Measurements from ENCODE around the gene AIMP2.
"Not testable (repeated sequence)": the region's sequence is repeated elsewhere in the genome, so short reads cannot be mapped to it uniquely, and the experiment has no call there.

Gene AIMP2

GRCh38 chr7:6031567-6031966 lies 22.5 kb downstream of the AIMP2 start:
- TF ChIP-seq CTCF (IDR thresholded peaks at IDR 0.05; ENCODE audit: control insufficient read depth, extremely low read depth, insufficient read depth): no peak
- no peak for DNase-seq (ENCODE audit: low read depth)
- H3K4me3 ChIP-seq (ENCODE audit: low read depth, low read length): no peak overlapping the region

DNA sequence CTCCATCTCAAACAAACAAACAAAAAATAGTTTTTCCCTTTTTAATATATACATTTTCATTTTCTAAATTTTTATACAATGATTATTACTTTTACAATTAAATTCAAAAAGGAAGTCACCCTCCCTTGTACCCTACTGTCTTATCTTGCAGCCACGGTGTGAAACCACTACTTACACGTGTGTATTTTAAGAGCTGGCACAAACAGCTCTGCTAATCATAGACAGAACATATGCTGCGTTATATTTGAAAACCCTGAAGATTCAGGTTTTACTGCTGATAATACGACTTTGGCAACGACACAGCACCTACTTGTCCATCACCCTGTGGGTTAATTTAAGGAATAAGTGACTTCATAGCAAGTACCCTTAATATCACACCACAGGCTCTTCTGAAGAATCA lies 23.1 kb downstream of the AIMP2 start:
- no peak for DNase-seq (ENCODE audit: low read depth)
- no peak overlapping the region for H3K4me3 ChIP-seq (ENCODE audit: low read depth, low read length)
- no peak for TF ChIP-seq CTCF (IDR thresholded peaks at IDR 0.05; ENCODE audit: control insufficient read depth, extremely low read depth, insufficient read depth)

DNA sequence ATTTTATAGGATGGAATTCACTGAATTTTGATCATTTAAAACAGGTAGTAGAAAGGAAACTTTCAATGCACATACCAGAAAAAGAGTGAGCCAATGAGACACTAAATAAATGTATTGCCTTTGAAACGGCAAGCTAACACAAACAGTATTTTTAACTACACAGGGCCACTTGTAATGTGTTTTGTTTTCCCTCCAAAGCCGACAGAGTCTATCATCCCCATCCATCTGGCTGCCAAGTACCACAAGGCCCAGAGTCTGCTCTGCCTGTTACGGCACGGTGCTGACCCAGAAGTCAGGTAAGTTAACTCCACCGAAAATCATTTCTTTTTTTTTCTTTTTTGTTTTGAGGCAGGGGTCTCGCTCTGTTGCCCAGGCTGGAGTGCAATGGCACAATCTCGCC lies 23.6 kb downstream of the AIMP2 start:
- TF ChIP-seq CTCF (IDR thresholded peaks at IDR 0.05; ENCODE audit: control insufficient read depth, extremely low read depth, insufficient read depth): no peak
- no peak for DNase-seq (ENCODE audit: low read depth)

DNA sequence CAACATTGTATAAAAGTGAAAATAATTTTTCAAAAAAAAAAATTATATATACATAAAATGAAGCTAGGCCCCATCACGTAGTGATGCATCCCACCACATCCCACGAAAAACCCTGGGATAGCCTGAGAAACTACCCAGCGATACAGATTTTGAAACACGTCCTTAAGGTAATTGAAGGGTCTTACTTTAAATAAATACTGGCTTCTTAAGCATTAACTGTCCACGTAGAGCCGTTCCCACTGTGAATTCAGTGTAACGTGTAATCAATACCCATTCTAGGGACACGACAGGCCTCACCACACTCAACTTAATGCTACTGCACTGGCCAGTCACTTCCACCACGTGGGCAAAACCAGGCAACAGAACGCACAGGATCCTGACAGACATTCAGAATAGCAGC lies 26.1 kb downstream of the AIMP2 start:
- H3K4me3 ChIP-seq (ENCODE audit: low read depth, low read length): no peak overlapping the region
- no peak for DNase-seq (ENCODE audit: low read depth)
- no peak for TF ChIP-seq CTCF (IDR thresholded peaks at IDR 0.05; ENCODE audit: control insufficient read depth, extremely low read depth, insufficient read depth)

More for the DNA sequence above, 23.6 kb downstream of the AIMP2 start:
- no peak overlapping the region for H3K4me3 ChIP-seq (ENCODE audit: low read depth, low read length)

GRCh38 chr7:6035686-6036085 lies 26.6 kb downstream of the AIMP2 start:
- no peak for TF ChIP-seq CTCF (IDR thresholded peaks at IDR 0.05; ENCODE audit: control insufficient read depth, extremely low read depth, insufficient read depth)
- no peak overlapping the region for H3K4me3 ChIP-seq (ENCODE audit: low read depth, low read length)
- DNase-seq (ENCODE audit: low read depth): no peak

- no peak for DNase-seq (ENCODE audit: low read depth)
- H3K4me3 ChIP-seq (ENCODE audit: low read depth, low read length): no peak overlapping the region
- no peak for TF ChIP-seq CTCF (IDR thresholded peaks at IDR 0.05; ENCODE audit: control insufficient read depth, extremely low read depth, insufficient read depth)
Observed at GRCh38 chr7:6049780-6050179, 40.7 kb downstream of the AIMP2 start.

- H3K4me3 ChIP-seq (ENCODE audit: low read depth, low read length); DNase-seq (ENCODE audit: low read depth): not testable (repeated sequence)
Observed at GRCh38 chr7:6051185-6051584, 42.1 kb downstream of the AIMP2 start.
